ENCODE results near the gene KCNIP4. TPM values are rescaled to one million over a fixed set of nuclear protein-coding genes. Genes with fewer than 3 reads are reported as not detected.

Gene KCNIP4
- total RNA-seq, 1 donor from 2014 or later = not detected

- no peak for DNase-seq (ENCODE audit: low read depth in 2 of 2)
Observed at GRCh38 chr4:21849077-21849476, 99.5 kb downstream of the KCNIP4 start.

- DNase-seq (ENCODE audit: low read depth in 2 of 2) = no peak
Observed at GRCh38 chr4:21848021-21848420, 100.6 kb downstream of the KCNIP4 start.

GRCh38 chr4:21845663-21846062 lies 102.9 kb downstream of the KCNIP4 start:
- DNase-seq (ENCODE audit: low read depth in 2 of 2) = no peak

DNA sequence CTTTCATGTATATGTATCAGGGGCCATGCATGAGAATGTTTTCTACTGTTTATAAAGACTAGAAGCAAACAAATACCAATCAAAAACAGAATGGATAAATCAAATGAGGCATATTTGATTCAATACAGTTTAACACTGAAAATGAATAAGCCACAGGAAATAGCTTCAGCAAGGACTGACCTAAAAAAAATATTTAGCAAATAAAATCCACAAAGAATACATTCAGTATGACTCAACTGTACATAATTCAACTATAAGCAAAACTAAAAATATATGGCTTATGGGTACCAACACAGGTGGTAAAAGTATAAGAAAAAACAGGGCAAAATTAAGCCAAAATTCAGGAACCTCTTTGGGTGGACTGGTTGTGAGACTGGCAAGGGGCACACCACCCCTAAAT lies 112.9 kb downstream of the KCNIP4 start:
- DNase-seq (ENCODE audit: low read depth in 2 of 2) = peak in 1 of 2 donors; percentile 12

- DNase-seq (ENCODE audit: low read depth in 2 of 2) = peak in 1 of 2 donors; percentile 55
Observed at GRCh38 chr4:21830272-21830671, 118.3 kb downstream of the KCNIP4 start.

- no peak for DNase-seq (ENCODE audit: low read depth in 2 of 2)
Observed at GRCh38 chr4:21827575-21827974, 121.0 kb downstream of the KCNIP4 start.

DNA sequence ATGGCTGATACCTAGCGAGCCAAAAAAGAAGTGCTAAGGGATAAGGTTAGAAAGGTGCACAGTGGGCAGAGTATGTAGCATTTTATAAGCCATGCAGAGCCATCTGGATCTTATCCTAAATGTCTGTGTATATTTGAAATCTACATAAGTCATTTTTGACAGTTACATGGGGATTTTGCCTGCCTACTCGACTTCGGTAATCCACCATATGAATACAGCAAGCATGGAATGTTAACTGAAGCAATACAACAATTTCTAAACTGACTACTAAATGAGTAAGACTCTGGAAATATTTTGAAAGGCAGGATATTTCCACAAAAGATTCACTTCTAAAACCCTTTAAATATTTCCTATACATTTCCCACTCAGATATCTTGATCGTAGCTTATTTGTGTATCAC lies 122.5 kb downstream of the KCNIP4 start:
- no peak for DNase-seq (ENCODE audit: low read depth in 2 of 2)

- DNase-seq (ENCODE audit: low read depth in 2 of 2) = peak in 1 of 2 donors; percentile 76
Observed at GRCh38 chr4:21819086-21819485, 129.5 kb downstream of the KCNIP4 start.

DNA sequence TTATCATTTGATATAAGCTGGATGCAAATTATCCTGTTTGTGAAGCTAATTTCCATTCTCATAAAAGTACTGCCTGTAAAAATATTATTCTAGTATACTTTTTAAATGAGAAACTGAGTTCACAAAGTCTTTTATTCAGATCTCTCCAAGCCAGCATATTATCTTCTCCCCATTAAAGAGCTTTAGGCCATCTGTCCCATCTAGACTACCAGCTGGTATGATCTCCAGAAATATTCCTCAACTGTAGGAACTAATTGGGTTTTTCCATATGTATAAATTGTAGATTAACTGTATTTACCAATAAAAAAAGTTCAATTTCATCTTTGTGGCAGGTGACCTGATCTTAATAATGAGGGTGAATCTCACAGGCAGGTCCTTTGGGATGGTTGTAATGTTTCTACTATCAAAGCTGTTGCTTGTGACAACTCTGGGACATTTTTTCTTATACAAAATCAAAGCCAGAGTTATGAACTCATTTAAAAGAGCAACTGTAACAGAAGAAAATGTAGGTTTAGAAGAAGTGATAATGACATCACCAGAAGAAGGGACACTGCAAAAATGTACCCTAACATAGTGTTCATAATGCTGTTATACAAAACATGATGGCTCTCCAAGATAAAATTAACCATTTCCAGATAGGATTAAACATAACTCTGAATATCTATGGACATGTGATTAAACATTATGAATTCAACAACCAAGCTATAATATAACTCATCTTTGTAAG lies 132.8 kb downstream of the KCNIP4 start:
- no peak for DNase-seq (ENCODE audit: low read depth in 2 of 2)

DNA sequence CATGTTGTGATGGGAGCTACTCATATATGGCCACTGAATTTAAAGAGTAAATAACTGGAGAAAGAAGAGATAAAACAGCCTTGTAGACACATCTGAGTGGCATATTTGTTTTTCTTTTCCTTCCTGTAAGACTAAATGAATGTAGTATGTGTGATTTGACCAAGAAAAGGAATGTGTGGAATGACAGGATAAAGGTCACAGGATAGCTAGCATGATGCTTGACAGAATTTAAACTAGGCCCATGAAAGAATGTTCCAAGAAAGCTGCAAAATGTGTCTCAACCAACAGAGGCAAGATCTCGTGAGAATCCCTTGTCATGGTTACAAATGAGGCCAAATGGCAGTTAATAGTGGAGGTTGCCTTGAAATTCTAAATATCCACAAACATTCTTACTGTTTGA lies 137.0 kb downstream of the KCNIP4 start:
- DNase-seq (ENCODE audit: low read depth in 2 of 2) = no peak

- DNase-seq (ENCODE audit: low read depth in 2 of 2) = no peak
Observed at GRCh38 chr4:21806991-21807390, 141.6 kb downstream of the KCNIP4 start.

DNA sequence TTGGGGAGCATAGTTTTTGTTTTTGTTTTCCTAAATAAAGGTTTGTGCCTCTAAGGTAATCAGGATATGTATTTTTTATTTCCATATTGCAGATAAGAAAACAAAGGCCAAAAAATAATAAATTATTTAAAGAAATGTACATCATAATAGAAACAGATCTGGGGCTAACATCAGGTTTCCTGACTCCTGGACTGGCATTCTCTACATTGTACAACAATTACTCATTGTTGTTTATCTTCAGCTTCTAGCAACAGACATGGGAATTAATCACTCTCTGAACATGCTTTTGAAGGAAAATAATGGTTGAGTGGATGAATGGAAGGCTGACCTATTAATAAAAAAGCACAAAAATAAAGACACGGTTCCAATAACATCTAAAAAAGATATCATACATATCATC lies 146.2 kb downstream of the KCNIP4 start:
- DNase-seq (ENCODE audit: low read depth in 2 of 2) = peak; percentile 74 to 85

GRCh38 chr4:21801661-21802385 lies 146.7 kb downstream of the KCNIP4 start:
- DNase-seq (ENCODE audit: low read depth in 2 of 2) = peak in 1 of 2 donors; percentile 2

GRCh38 chr4:21795091-21795490 lies 153.5 kb downstream of the KCNIP4 start:
- DNase-seq (ENCODE audit: low read depth in 2 of 2) = no peak

- no peak for DNase-seq (ENCODE audit: low read depth in 2 of 2)
Observed at GRCh38 chr4:21792736-21793135, 155.8 kb downstream of the KCNIP4 start.

GRCh38 chr4:21790438-21791029 lies 158.0 kb downstream of the KCNIP4 start:
- DNase-seq (ENCODE audit: low read depth in 2 of 2) = peak; percentile 31 to 54

GRCh38 chr4:21780148-21780547 lies 168.4 kb downstream of the KCNIP4 start:
- peak in 1 of 2 donors; percentile 47 for DNase-seq (ENCODE audit: low read depth in 2 of 2)

- DNase-seq (ENCODE audit: low read depth in 2 of 2) = no peak
Observed at GRCh38 chr4:21778702-21779101, 169.9 kb downstream of the KCNIP4 start.

- DNase-seq (ENCODE audit: low read depth in 2 of 2) = no peak
Observed at GRCh38 chr4:21775703-21776102, 172.9 kb downstream of the KCNIP4 start.

- peak in 1 of 2 donors; percentile 86 for DNase-seq (ENCODE audit: low read depth in 2 of 2)
Observed at GRCh38 chr4:21769404-21770147, 179.0 kb downstream of the KCNIP4 start.

GRCh38 chr4:21768349-21769310 lies 179.9 kb downstream of the KCNIP4 start:
- DNase-seq (ENCODE audit: low read depth in 2 of 2) = peak; percentile 15 to 61
